HCT116 (cell line): ENCODE results near the gene RAP1GAP2. TPM values are rescaled to one million over a fixed set of nuclear protein-coding genes. Genes with fewer than 3 reads are reported as not detected.

ENCODE experiments used
- ATAC-seq: fragments of 200-7000 bp; cut with Tn5 transposase; 2 replicates; pipeline ENCODE4 v1.9.1; 2020; ENCODE audit warnings: mild to moderate bottlenecking, moderate library complexity
- BruUV-seq: library from RNA; stranded (reverse); fragments of 400-500 nt; replicated peaks from 2 replicates; lab custom pipeline; 2021; lab: Mats Ljungman, UMichigan
- CTCF ChIA-PET: fragments of 300-600 bp; sonication (Branson Sonifier 250); formaldehyde crosslinking; loops from one replicate; lab custom pipeline; 2021; ENCODE audit warnings: antibody characterized with exemption; lab: Charles Lee
- POLR2A ChIA-PET: fragments of 300-600, 350-600 bp; sonication (Branson Sonifier 250); formaldehyde crosslinking; loops from one replicate; lab custom pipeline; 2021; ENCODE audit warnings: antibody characterized with exemption; lab: Charles Lee
- RAD21 ChIA-PET, 2 experiments: fragments of 300-600 bp; sonication (Branson Sonifier 250); formaldehyde crosslinking; loops; one replicate each; lab custom pipeline; 2023; ENCODE audit warnings: low total read pairs in 2 of 2; ENCODE audit not compliant: uncharacterized antibody in 2 of 2, unreplicated experiment in 2 of 2, low non-redundant PET in 1 of 2; lab: Charles Lee
- DNase-seq: peaks from one replicate; pipeline ENCODE4 v3.0.0-alpha.2; 2010; ENCODE audit warnings: low read depth, low spot score
- H2AFZ ChIP-seq: fragments of 200-600 bp; shearing (Covaris generic), sonication (generic); 2 replicates; pipeline ENCODE4 v1.6.1; 2017; ENCODE audit warnings: low read depth, mixed run types, mixed read lengths, antibody characterized with exemption, low read length; ENCODE audit not compliant: poor library complexity, severe bottlenecking
- H3K27ac ChIP-seq: 2 replicates; pipeline ENCODE4 v1.5.1; 2012; ENCODE audit warnings: low read depth, low read length
- H3K27me3 ChIP-seq: fragments of 200-600 bp; sonication (generic); 2 replicates; pipeline ENCODE4 v1.6.1; 2016; ENCODE audit warnings: mixed run types, low read length, mixed read lengths; ENCODE audit not compliant: insufficient read depth
- H3K36me3 ChIP-seq, 2 experiments: fragments of 200-500 bp in 1 of 2; fragments of 200-600 bp in 1 of 2; sonication (Bioruptor generic) in 1 of 2; sonication (generic) in 1 of 2; 2 replicates each; pipeline versions ENCODE4 v1.5.1 to v1.6.1; 2014 to 2016; ENCODE audit warnings: low read length in 2 of 2, inconsistent platforms in 1 of 2, mixed read lengths in 1 of 2, mixed run types in 1 of 2; ENCODE audit not compliant: insufficient read depth in 2 of 2, control insufficient read depth in 1 of 2
- H3K4me1 ChIP-seq, 2 experiments: fragments of 200-600 bp in 1 of 2; sonication (generic) in 1 of 2; 2 replicates each; pipeline versions ENCODE4 v1.5.1 to v1.6.1; 2012 to 2017; ENCODE audit warnings: low read length in 2 of 2, inconsistent platforms in 1 of 2, mild to moderate bottlenecking in 1 of 2, mixed read lengths in 1 of 2, mixed run types in 1 of 2, moderate library complexity in 1 of 2; ENCODE audit not compliant: insufficient read depth in 2 of 2, control insufficient read depth in 1 of 2
- H3K4me2 ChIP-seq: fragments of 200-600 bp; sonication (generic); 2 replicates; pipeline ENCODE4 v1.6.1; 2017; ENCODE audit warnings: mixed run types, low read length, mixed read lengths
- H3K4me3 ChIP-seq, 2 experiments: fragments of 200-600 bp in 1 of 2; sonication (generic) in 1 of 2; replicated peaks in 1 of 2; 2 replicates each; pipeline ENCODE4 v1.5.1; 2011 to 2016; ENCODE audit warnings: low read length in 2 of 2, control low read depth in 1 of 2, low read depth in 1 of 2, mild to moderate bottlenecking in 1 of 2, mixed read lengths in 1 of 2, mixed run types in 1 of 2
- H3K79me2 ChIP-seq: fragments of 200-600 bp; sonication (generic); 2 replicates; pipeline ENCODE4 v1.6.1; 2017; ENCODE audit warnings: mild to moderate bottlenecking, mixed run types, low read length, moderate library complexity, mixed read lengths; ENCODE audit not compliant: insufficient read depth
- H3K9ac ChIP-seq: fragments of 200-600 bp; sonication (generic); 2 replicates; pipeline ENCODE4 v1.6.1; 2016; ENCODE audit warnings: low read length, mixed read lengths
- H3K9me2 ChIP-seq: fragments of 200-600 bp; sonication (generic), shearing (Covaris generic); 2 replicates; pipeline ENCODE4 v1.6.1; 2017; ENCODE audit warnings: mixed run types, mild to moderate bottlenecking, moderate library complexity; ENCODE audit not compliant: insufficient read depth
- H3K9me3 ChIP-seq, 2 experiments: fragments of 200-500 bp in 1 of 2; fragments of 200-600 bp in 1 of 2; sonication (Bioruptor generic) in 1 of 2; sonication (generic) in 1 of 2; 2 replicates each; pipeline ENCODE4 v1.6.1; 2014 to 2017; ENCODE audit warnings: low read length in 2 of 2, mixed read lengths in 2 of 2, inconsistent platforms in 1 of 2, low read depth in 1 of 2, mild to moderate bottlenecking in 1 of 2, mixed run types in 1 of 2, moderate library complexity in 1 of 2; ENCODE audit not compliant: control insufficient read depth in 1 of 2, insufficient read depth in 1 of 2
- H4K20me1 ChIP-seq: fragments of 200-600 bp; sonication (generic), shearing (Covaris generic); 2 replicates; pipeline ENCODE4 v1.6.1; 2017; ENCODE audit warnings: mixed run types, mild to moderate bottlenecking, moderate library complexity; ENCODE audit not compliant: insufficient read depth
- CBX3 ChIP-seq: IDR thresholded peaks from 2 replicates; pipeline ENCODE4 v1.6.1; 2012; ENCODE audit warnings: low read depth
- CEBPB ChIP-seq: IDR thresholded peaks from 2 replicates; pipeline ENCODE4 v1.6.1; 2012; ENCODE audit warnings: low read depth
- CTCF ChIP-seq, 3 experiments: fragments of 200-600 bp in 1 of 3; sonication (generic) in 1 of 3; IDR thresholded peaks in 2 of 3; conservative IDR thresholded peaks in 1 of 3; 2 replicates each; pipeline ENCODE4 v1.5.1; 2012 to 2017; ENCODE audit warnings: low read depth in 2 of 3, low read length in 2 of 3, antibody characterized with exemption in 1 of 3, borderline replicate concordance in 1 of 3, control low read depth in 1 of 3, mild to moderate bottlenecking in 1 of 3, mixed read lengths in 1 of 3, mixed run types in 1 of 3, moderate library complexity in 1 of 3; ENCODE audit not compliant: insufficient read depth in 1 of 3
- ELF1 ChIP-seq: IDR thresholded peaks from 2 replicates; pipeline ENCODE4 v1.6.1; 2012; ENCODE audit warnings: low read depth, borderline replicate concordance
- EZH2 ChIP-seq: fragments of 200-600 bp; sonication (generic); IDR thresholded peaks from 2 replicates; pipeline ENCODE4 v1.6.1; 2017; ENCODE audit warnings: antibody characterized with exemption, mixed run types
- EZH2phosphoT487 ChIP-seq: fragments of 200-600 bp; IDR thresholded peaks from 2 replicates; pipeline ENCODE4 v1.6.1; 2018; ENCODE audit warnings: antibody characterized with exemption, borderline replicate concordance
- JUND ChIP-seq: IDR thresholded peaks from 2 replicates; pipeline ENCODE4 v1.6.1; 2012
- MAX ChIP-seq: IDR thresholded peaks from 2 replicates; pipeline ENCODE4 v1.6.1; 2012
- POLR2A ChIP-seq: IDR thresholded peaks from 2 replicates; pipeline ENCODE4 v1.7.0; 2011; ENCODE audit warnings: borderline replicate concordance; ENCODE audit not compliant: insufficient read depth, insufficient read length; ENCODE audit errors: extremely low read depth
- POLR2AphosphoS5 ChIP-seq: IDR thresholded peaks from 2 replicates; pipeline ENCODE4 v1.6.1; 2011; ENCODE audit warnings: mild to moderate bottlenecking, low read depth, low read length, moderate library complexity
- RAD21 ChIP-seq: IDR thresholded peaks from 2 replicates; pipeline ENCODE4 v1.6.1; 2012; ENCODE audit warnings: low read depth, mild to moderate bottlenecking
- REST ChIP-seq: IDR thresholded peaks from 2 replicates; pipeline ENCODE4 v1.6.1; 2012; ENCODE audit warnings: low read depth
- SIN3A ChIP-seq: IDR thresholded peaks from 2 replicates; pipeline ENCODE4 v1.6.1; 2012; ENCODE audit warnings: low read depth
- SP1 ChIP-seq: IDR thresholded peaks from 2 replicates; pipeline ENCODE4 v1.6.1; 2012; ENCODE audit warnings: low read depth
- YY1 ChIP-seq: IDR thresholded peaks from 2 replicates; pipeline ENCODE4 v1.6.1; 2011; ENCODE audit warnings: low read length, low read depth, moderate library complexity, mild to moderate bottlenecking; ENCODE audit not compliant: insufficient replicate concordance; ENCODE audit errors: extremely low read depth
- ZBTB33 ChIP-seq: IDR thresholded peaks from 2 replicates; pipeline ENCODE4 v1.6.1; 2011; ENCODE audit warnings: mild to moderate bottlenecking, low read length, moderate library complexity; ENCODE audit not compliant: insufficient replicate concordance; ENCODE audit errors: extremely low read depth
- ZNF274 ChIP-seq: fragments of 200-500 bp; sonication (Bioruptor generic); IDR thresholded peaks from 2 replicates; pipeline ENCODE4 v1.6.1; 2014; ENCODE audit warnings: mild to moderate bottlenecking, low read depth, low read length, inconsistent platforms
- intact Hi-C: fragments of 100-400 bp; cut with micrococcal nuclease; formaldehyde crosslinking; loops from 2 replicates; pipeline ENCODE4 v1.10.0; 2022
- total RNA-seq: library from RNA; stranded (reverse); gene quantifications from one replicate; pipeline ENCODE4 v1.2.1, GENCODE V29; 2021; ENCODE audit not compliant: unreplicated experiment

Gene RAP1GAP2
- total RNA-seq, 1 experiment from 2014 or later: 54.6 TPM

- TF ChIP-seq EZH2 (no peak), POLR2AphosphoS5 (no peak), SP1 (no peak), CBX3 (no peak), ZNF274 (no peak), RAD21 (no peak), YY1 (no peak), CEBPB (no peak), REST (no peak), EZH2phosphoT487 (no peak), JUND (no peak), CTCF (IDR thresholded peaks at IDR 0.05 in 2 of 3, conservative IDR thresholded peaks at IDR 0.05 in 1 of 3; ENCODE audit: borderline replicate concordance in 1 of 3, insufficient read depth in 1 of 3, low read depth in 2 of 3, low read length in 2 of 3) (no peak), MAX (no peak), POLR2A (no peak), ELF1 (no peak), SIN3A (no peak), ZBTB33 (no peak)
- Histone ChIP-seq H3K9me3 (no peaks in the 10 kb centered on the region), H3K27me3 (no peaks in the 10 kb centered on the region), H3K4me3 (no peak overlapping the region), H3K4me2 (no peak overlapping the region), H2AFZ (no peak overlapping the region), H3K9me2 (no peaks in the 10 kb centered on the region), H3K27ac (no peak overlapping the region), H3K36me3 (no peaks in the 10 kb centered on the region), H4K20me1 (no peaks in the 10 kb centered on the region), H3K79me2 (no peaks in the 10 kb centered on the region), H3K4me1 (peaks cover 30 to 49% of the 10 kb centered on the region in 2 experiments), H3K9ac (no peak overlapping the region)
- ChIA-PET CTCF (no interaction called here), RAD21 (no interaction called here), POLR2A (no interaction called here)
- ATAC-seq (no peak), DNase-seq (no peak)
- no TSS peak for BruUV-seq
- intact Hi-C loops: no loop called here
These were observed 156.1 kb downstream of the RAP1GAP2 start for GRCh38 chr17:2952174-2952845.
